Measurements from ENCODE around the gene SLF1. TPM values are rescaled to one million over a fixed set of nuclear protein-coding genes. Genes with fewer than 3 reads are reported as not detected.

Gene SLF1
- total and polyA plus RNA-seq, 2 experiments from 2014 or later: 6.3 to 10.6 TPM

DNA sequence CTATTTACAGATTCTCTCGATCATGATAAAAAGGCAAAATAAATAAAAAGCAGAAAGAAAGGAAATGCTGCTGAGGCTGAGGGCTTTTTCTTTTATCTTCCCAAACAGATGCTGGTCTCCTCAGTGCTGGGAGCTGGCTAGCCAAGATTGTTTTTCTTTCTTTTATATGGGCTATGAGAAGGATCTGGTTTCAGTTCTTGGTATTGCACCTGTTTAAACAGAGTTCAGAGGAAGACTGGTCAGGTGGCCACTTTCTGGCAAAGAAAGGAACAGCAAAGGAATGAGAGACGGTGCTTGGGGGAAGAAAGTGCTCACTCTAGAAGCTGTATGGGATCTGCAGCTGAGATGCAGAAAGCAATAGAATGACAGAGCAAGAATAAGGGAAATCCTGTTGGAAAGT lies 88.9 kb downstream of the SLF1 start:
- H3K4me1 ChIP-seq (ENCODE audit: low read depth): no peaks in the 10 kb centered on the region
- TF ChIP-seq, protein P1, sequence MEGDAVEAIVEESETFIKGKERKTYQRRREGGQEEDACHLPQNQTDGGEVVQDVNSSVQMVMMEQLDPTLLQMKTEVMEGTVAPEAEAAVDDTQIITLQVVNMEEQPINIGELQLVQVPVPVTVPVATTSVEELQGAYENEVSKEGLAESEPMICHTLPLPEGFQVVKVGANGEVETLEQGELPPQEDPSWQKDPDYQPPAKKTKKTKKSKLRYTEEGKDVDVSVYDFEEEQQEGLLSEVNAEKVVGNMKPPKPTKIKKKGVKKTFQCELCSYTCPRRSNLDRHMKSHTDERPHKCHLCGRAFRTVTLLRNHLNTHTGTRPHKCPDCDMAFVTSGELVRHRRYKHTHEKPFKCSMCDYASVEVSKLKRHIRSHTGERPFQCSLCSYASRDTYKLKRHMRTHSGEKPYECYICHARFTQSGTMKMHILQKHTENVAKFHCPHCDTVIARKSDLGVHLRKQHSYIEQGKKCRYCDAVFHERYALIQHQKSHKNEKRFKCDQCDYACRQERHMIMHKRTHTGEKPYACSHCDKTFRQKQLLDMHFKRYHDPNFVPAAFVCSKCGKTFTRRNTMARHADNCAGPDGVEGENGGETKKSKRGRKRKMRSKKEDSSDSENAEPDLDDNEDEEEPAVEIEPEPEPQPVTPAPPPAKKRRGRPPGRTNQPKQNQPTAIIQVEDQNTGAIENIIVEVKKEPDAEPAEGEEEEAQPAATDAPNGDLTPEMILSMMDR (IDR thresholded peaks at IDR 0.05; ENCODE audit: low read depth, low read length): no peak
- H3K27me3 ChIP-seq: no peaks in the 10 kb centered on the region
- no peaks in the 10 kb centered on the region for H3K9me3 ChIP-seq (ENCODE audit: low read depth)
- DNase-seq (ENCODE audit: low read depth in 1 of 2, low spot score in 1 of 2): no peak
- no peak overlapping the region for H3K4me3 ChIP-seq
- no peak overlapping the region for H3K27ac ChIP-seq
- no peaks in the 10 kb centered on the region for H3K36me3 ChIP-seq

DNA sequence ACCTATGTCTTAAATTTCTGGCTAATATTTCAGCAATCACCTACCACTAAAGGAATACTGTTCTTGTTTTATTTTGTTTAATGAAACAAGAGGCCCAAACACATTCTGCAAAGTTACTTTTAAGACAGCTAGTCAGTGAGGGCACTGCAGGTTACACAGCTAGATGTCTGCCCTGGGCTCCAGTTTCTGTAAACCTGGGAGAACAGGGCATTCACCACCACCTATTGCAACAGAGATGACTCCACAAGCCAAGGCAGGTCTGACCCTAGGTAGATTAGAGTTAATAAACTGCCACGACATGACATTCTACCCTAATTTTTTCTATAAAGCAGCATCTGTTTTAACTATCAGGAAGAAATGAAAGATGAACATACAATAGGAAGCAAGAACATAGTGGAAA lies 90.8 kb downstream of the SLF1 start:
- no peak overlapping the region for H3K27ac ChIP-seq

DNA sequence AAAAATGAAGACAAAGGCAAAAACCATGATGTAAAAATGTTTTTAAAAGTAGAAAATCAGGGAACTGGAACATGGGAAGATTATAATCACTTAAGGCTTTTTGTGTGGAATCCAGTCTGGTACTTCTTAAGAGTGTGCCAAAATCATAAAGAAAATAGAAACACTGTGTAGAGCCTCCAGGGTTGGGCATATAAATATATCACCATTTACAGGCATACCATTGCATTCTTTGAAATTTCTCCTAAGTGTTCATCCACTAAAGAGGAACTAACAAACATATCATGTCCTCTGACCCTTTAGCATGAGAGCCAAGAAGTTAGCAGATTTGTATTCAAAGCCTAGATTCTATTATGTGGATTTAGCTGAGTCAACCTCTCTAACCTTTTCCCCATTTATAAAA lies 93.3 kb downstream of the SLF1 start:
- H3K36me3 ChIP-seq: no peaks in the 10 kb centered on the region
- H3K4me1 ChIP-seq (ENCODE audit: low read depth): no peaks in the 10 kb centered on the region
- no peak overlapping the region for H3K4me3 ChIP-seq
- DNase-seq (ENCODE audit: low read depth in 1 of 2, low spot score in 1 of 2): no peak
- no peaks in the 10 kb centered on the region for H3K27me3 ChIP-seq
- TF ChIP-seq, protein P1 (IDR thresholded peaks at IDR 0.05; ENCODE audit: low read depth, low read length): no peak
- H3K27ac ChIP-seq: no peak overlapping the region
- no peaks in the 10 kb centered on the region for H3K9me3 ChIP-seq (ENCODE audit: low read depth)

More for the DNA sequence above, 90.8 kb downstream of the SLF1 start:
- no peak for DNase-seq (ENCODE audit: low read depth in 1 of 2, low spot score in 1 of 2)
- TF ChIP-seq, protein P1 (IDR thresholded peaks at IDR 0.05; ENCODE audit: low read depth, low read length): no peak
- Histone ChIP-seq H3K36me3 (no peaks in the 10 kb centered on the region), H3K4me1 (ENCODE audit: low read depth) (no peaks in the 10 kb centered on the region), H3K9me3 (ENCODE audit: low read depth) (no peaks in the 10 kb centered on the region), H3K4me3 (no peak overlapping the region), H3K27me3 (no peaks in the 10 kb centered on the region)

DNA sequence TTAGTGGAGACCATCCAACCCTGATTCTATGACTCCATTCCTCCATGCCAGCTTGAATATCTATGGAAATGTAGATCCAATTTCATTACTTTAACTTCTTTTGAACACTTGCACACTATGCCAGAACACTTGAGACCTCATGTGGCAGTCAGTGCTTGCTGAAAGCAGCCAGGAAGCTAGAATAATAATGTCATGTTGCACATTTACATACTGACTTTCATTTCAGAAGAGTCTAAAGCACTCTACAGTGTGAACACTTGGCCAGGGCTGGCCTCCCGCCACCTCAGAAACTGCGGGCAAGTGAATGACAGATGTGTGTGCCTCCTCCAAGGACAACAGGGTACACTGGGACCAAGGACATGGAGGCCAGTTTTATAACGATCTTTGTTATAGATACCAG lies 97.3 kb downstream of the SLF1 start:
- H3K9me3 ChIP-seq (ENCODE audit: low read depth): no peaks in the 10 kb centered on the region
- no peak for DNase-seq (ENCODE audit: low read depth in 1 of 2, low spot score in 1 of 2)
- no peaks in the 10 kb centered on the region for H3K36me3 ChIP-seq
- H3K27ac ChIP-seq: no peak overlapping the region
- TF ChIP-seq, protein P1 (IDR thresholded peaks at IDR 0.05; ENCODE audit: low read depth, low read length): no peak
- no peaks in the 10 kb centered on the region for H3K4me1 ChIP-seq (ENCODE audit: low read depth)
- H3K27me3 ChIP-seq: no peaks in the 10 kb centered on the region
- H3K4me3 ChIP-seq: no peak overlapping the region

DNA sequence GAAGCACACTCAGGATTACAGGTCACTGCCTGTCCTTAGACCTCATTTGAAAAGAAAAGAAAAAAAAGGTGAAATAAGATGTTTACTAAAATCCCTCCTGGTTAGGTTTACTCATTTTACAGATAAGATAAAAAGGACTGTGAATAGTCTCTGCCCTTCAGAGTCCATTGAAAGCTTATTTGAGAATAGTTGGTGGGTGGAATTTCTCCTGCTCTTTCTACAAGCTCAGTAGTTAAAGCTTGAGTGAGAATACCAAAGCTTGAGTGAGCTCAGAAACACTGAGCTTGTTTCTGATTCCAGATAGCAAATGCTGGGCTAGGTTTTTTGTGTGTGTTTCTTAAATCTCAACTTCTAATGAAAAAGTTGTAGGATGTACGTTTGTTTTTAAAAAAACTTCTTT lies 106.7 kb downstream of the SLF1 start:
- Histone ChIP-seq H3K36me3 (no peaks in the 10 kb centered on the region), H3K4me1 (ENCODE audit: low read depth) (no peaks in the 10 kb centered on the region), H3K27me3 (no peaks in the 10 kb centered on the region), H3K9me3 (ENCODE audit: low read depth) (no peaks in the 10 kb centered on the region), H3K4me3 (no peak overlapping the region), H3K27ac (no peak overlapping the region)
- TF ChIP-seq, protein P1 (IDR thresholded peaks at IDR 0.05; ENCODE audit: low read depth, low read length): no peak
- no peak for DNase-seq (ENCODE audit: low read depth in 1 of 2, low spot score in 1 of 2)

DNA sequence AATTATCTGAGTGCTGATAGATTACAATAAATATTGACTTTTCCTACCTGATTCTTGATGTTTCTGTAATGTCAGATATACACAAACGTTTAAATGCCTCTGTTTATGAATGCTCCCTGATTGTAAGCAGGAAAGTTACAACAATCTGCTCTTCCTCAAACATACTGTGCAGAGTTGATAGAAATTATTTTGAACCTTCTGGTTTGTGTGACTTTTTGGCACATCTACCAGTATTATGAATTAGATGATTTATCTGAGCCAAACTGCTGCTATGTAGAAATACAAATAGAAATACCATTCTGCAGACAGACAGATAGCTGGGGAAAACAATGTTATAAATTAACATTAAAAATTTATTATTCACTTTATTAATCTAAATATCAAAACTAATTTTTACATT lies 113.0 kb downstream of the SLF1 start:
- no peak for DNase-seq (ENCODE audit: low read depth in 1 of 2, low spot score in 1 of 2)
- H3K36me3 ChIP-seq: no peaks in the 10 kb centered on the region
- TF ChIP-seq, protein P1 (IDR thresholded peaks at IDR 0.05; ENCODE audit: low read depth, low read length): no peak
- H3K9me3 ChIP-seq (ENCODE audit: low read depth): no peaks in the 10 kb centered on the region
- no peak overlapping the region for H3K4me3 ChIP-seq
- H3K27me3 ChIP-seq: no peaks in the 10 kb centered on the region
- H3K27ac ChIP-seq: no peak overlapping the region
- no peaks in the 10 kb centered on the region for H3K4me1 ChIP-seq (ENCODE audit: low read depth)
